Measurements from ENCODE around the gene PYGB.

DNA sequence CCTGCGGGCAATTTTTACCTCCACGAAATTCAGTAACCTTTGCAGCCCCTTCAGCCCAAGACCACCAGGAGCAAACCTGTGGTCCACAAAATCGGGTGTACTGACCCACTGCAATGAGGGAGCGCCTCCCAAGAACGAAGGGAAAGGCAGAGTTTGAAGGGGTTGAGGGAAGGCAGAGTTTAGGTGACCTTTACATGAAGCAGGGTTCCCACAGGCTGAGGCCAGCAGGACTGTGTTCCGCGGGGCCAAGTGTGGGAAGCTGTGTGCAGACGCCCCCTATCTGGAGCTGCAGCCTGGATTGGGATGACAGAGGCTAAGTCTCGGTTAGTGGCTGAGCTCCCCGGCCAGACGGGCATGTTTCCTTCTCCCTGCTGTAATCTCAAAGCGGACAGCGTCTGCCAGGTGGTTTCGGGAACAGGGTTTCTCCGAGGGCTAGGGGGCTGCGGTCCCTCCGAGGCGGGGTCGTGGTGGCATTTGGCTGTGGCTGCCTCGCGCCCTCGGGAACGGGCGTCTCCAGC, 826 bp upstream of the PYGB start:
- TF ChIP-seq POLR2A (IDR thresholded peaks at IDR 0.05) = no peak
- TF ChIP-seq, protein P1, sequence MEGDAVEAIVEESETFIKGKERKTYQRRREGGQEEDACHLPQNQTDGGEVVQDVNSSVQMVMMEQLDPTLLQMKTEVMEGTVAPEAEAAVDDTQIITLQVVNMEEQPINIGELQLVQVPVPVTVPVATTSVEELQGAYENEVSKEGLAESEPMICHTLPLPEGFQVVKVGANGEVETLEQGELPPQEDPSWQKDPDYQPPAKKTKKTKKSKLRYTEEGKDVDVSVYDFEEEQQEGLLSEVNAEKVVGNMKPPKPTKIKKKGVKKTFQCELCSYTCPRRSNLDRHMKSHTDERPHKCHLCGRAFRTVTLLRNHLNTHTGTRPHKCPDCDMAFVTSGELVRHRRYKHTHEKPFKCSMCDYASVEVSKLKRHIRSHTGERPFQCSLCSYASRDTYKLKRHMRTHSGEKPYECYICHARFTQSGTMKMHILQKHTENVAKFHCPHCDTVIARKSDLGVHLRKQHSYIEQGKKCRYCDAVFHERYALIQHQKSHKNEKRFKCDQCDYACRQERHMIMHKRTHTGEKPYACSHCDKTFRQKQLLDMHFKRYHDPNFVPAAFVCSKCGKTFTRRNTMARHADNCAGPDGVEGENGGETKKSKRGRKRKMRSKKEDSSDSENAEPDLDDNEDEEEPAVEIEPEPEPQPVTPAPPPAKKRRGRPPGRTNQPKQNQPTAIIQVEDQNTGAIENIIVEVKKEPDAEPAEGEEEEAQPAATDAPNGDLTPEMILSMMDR (IDR thresholded peaks at IDR 0.05) = peak in 5 of 6 experiments; percentile 9 to 40 (median 33)

All from thyroid gland (tissue), 4 donors.